Stimulated activated CD4-positive, alpha-beta T cell treated with anti-CD3 and anti-CD28 coated beads, TNF-alpha, amount 100 ng/mL, for 48 hours (primary cell): Measurements from ENCODE around the gene TCEA2.

Experiments used
- DNase-seq, 3 donors: peaks; one replicate each; pipeline ENCODE4 v3.0.0-alpha.2; 2020; ENCODE audit warnings: low read depth in 3 of 3

TCEA2 gene

GRCh38 chr20:64035933-64036345, 27.1 kb upstream of the TCEA2 start, which contains the start of gene C20orf204:
C20orf204 (plus strand) TSS chr20:64036182; CDS start chr20:64036324, 142 bp downstream.
- DNase-seq = no peak

GRCh38 chr20:64036346-64037198, 26.4 kb upstream of the TCEA2 start:
- no peak for DNase-seq

- DNase-seq = no peak
These were observed 25.9 kb upstream of the TCEA2 start for GRCh38 chr20:64037199-64037497.

GRCh38 chr20:64037498-64038213, 25.3 kb upstream of the TCEA2 start:
- no peak for DNase-seq

- DNase-seq = no peak
These were observed 24.8 kb upstream of the TCEA2 start for GRCh38 chr20:64038224-64038564.

DNA sequence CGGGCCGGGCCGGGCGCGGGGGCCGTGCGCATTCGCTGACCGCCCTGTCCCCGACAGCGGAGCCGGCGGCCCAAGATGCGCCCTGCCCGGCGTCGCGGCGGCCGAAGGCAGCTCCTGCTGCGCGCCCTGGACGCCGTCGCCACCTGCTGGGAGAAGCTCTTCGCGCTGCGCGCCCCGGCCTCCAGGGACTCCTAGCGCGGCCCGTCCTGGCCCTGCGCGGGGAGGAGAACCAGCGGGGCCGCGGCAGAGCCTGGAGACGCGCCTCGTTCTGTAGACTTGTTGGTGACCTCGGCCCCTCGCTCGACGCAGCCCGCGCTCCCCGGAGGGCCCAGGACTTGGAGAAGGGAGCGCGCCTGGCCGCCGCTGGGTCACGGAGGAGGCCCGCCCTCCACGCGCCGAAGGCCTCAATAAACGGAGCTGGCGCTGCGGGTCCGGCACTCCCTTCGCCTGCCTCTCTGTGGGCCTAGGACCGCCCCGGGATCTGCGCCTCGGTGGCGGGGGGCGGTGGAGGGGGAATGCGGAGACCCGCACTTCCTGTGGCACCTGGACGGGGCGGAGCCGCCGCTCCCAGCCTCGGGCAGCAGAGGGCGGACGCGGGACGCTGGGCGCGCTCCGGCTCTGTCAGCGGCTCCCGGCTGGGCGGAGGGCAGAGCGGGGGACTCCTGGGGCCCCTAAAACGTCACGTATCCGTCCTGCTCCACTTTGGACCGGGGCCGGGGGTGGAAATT, 24.3 kb upstream of the TCEA2 start:
- DNase-seq = peak; percentile 52 to 78 (median 54)

DNA sequence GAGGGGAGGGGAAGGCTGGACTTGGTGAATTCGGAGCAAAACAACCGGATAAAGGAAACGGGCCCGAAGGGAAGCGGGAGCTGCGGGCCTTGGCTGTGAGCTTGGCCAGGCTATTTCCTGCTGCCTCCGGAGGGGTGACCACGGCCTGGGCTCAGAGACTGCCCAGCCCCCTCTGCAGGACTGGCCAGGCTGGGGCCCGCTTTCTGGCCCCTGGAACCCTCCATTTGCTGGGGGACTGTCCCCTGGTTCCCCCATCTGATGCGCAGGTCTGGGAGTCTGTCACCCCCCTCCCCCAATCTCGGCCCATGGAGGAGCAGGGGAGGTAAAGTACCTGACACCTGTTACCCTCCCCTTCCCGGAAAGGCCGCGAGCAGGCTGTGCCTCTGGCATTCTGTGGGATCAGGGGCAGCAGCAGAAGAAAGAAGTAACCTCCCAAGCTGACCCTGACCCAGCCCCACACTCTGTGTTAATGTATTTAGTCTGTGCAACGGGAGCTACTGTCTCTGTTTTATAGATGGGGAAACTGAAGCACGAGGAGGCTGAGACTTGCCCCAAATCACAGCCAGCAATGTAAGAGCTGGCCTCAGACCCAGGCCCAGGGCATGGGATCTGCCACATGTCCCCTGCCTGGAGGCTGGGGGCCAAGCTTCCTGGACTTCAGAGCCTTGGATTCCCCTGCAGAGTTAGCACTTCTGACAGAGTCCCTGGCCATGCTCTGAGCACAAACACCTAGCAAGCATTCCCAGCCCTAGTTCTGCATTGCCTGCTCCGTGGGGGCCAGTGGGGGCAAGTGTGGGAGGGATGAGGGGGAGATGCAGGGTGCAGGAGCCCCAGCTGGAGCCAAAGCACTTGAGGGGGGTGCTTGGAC, 23.5 kb upstream of the TCEA2 start:
- no peak for DNase-seq

DNA sequence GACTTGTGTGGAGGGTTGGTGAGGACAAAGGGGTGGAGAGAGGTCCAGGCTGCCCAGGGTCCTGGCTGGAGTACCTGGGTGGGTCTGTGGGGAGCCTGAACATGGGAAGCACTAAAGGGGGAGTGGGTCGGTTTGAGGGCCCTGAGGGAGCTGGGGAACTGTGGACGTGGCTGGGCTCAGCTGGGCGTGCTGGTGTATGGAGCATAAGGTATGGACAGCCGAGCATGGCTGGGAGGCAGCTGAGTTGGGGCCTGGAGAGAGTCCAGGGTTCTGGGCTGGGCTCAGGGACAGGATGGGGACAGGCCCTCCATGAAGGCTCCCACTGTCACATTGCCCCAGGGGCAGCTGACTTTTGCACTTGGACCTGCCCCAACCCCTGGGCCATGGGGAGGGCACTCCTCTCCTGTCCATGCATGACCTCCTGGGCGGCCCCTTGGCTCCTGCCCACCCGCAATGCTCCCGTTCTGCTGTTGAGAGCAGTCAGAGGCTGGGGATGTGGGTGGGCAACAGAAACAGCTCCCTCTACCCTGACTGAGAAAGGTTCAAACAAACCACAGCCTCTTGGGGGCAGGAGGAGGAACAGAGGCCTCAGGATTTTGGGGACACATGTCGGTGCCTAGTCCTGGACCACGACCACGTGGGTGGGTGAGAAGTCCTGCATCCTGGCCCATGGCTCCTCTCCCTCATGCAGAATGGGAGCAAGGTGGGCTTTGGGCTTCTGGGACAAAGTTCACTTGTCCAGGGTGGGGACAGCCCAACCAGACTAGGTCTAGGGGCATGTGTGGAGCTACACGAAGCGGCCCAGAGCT, 22.6 kb upstream of the TCEA2 start:
- DNase-seq = no peak

DNA sequence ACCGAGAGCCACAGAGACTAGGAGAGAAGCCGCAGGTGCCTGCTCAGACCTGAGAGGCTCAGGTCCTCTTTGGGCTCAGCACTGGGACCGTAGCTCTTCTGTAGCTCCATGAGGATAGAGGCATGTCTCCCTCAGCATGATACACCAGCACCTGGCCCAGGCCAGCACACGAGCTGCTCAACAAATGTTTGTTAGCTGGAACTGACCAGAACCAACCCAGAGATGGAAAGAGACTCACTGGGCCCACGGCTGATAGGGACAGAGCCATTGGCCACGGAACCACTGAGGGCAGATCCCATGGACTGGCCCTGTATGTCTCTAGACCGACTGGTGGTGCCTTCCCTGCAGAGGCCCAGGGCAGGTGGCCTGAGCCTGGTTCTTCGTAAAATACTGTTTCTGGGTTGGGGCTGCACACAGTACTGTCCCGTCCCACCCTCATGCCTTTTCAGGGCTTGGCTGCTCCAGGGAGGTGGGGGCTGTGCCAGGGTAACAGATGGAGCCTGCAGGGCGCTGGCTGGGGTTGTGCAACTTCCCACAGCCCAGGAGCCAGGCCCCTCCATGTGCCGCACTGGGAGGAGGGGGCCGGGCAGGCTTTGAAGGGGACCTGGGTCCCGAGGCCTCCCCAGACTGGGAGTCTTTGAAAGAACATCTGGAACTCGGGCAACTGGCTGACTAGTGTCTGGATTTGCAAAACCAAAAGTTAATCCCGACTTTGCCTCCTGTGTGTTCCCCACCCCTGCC, 21.8 kb upstream of the TCEA2 start:
- no peak for DNase-seq

GRCh38 chr20:64041781-64042053, 21.3 kb upstream of the TCEA2 start:
- no peak for DNase-seq

DNA sequence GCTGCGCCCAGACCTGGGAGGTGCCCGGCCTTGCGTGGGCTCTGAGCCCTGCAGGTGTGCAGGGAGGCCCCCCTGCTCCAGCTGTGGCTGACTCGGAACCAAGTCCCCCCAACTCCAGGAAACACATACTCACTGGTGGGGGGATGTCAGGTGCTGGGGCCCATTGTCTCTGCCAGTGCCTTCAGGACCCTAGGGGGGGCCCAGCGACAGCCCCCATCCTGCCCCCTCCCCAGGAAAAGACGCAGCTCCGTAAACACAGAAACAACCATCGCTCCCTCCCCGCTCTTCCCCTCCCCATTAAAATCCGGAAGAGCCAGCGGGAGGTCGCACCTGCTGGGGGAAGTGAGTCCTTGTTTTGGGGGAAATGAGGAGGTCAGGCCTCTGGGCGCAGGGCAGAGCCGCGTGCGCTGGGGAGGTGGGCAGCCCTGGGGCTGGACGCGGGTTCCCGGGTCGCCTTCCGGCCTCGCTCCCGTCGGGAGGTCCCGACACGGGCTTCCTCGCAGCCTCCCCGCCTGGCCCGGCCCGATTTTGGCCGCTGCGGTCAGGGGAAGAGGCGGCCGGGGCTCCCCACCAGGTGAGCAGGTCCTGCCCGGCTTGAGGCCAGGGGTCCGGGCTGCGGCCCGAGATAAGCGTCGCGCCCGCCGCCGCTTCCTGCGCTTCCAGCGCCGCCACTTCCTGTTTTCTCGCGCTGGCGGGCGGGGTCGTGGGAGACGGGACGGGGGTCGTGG, 20.8 kb upstream of the TCEA2 start:
- no peak for DNase-seq

DNA sequence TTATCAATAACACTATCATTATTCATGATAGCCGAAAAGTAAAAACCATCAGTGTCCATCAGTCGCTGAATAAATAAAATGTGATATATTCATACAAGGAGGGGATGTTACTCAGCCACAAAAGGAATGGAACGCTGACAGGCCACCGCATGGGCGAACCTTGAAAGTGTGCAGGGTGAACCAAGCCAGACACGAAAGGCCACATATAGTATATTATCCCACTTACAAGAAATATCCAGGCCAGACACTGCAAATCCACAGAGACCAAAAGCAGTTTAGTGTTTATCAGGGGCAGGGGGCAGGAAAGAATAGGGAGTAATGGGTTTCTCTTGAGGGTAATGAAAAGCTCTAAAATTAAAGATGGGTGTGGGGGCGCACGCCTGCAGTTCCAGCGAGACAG, 19.2 kb upstream of the TCEA2 start:
- DNase-seq = no peak

DNA sequence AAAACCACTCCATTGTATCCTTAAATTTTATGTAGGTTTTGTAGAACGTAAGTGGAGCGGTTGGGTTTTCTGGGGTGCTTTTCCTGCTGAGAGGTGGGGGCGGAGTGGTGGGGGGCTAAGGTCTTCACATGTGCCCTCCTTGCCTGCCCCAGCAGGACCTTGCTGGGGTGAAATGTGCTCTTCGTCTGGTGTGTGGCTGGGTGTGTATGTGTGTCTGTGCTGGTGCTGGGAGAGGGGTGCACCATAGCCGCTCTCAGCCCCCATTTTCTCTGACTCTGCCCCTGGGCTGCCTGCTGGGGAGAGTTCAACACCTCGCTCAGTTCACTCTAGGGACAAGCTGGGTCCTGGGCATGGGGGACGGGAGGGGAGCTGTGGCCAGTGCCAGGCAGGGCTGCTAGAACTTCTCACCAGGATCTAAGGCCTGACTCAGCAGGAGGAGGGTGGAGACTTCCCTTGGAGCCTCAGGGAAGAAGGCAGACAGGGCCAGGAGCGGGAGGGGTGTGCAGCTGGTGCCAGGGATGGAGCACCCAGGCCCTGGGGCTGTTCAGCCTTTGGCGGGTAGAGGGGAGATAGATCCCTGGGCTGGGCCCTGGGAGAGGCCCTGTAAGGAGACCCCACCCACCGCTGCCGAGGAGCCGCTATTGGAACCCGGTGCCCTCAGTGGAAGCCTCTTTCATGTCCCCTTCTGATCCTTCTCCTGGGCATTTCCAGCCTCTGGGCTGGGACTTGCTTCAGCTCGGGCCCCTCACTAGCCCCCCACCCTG, 18.3 kb upstream of the TCEA2 start:
- no peak for DNase-seq

DNA sequence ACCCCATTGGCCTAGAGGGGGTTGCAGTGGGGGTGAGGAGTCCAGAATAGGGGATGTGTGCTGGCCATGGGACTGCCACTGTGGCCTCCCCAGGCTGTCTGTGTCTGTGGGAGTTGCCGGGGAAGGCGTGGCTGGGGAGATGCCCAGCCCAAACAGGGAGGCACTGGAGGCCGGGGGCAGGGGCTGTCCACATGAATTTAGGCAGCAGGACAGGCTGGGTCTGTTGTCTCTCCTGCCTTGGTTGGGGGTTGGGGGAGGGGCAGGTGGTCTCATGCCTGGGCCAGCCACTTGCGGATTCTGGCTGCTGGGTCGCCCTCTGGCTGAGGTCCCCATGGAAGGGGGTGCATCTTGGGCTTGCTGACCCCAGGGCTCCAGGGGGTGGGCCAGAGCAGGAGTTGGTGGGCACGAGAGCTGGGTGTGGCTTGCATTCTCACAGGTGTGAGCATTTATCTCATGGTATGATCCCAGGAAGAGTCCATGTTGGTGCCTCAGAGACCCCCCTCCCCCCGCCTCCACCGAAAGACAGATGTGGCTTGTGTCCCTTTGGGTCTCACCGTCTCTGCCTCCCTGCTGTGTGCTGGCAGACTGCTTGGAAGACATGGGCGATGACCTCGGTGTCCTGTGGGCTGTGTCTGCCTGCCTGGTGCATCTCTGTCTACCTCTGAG, 17.5 kb upstream of the TCEA2 start:
- no peak for DNase-seq

DNA sequence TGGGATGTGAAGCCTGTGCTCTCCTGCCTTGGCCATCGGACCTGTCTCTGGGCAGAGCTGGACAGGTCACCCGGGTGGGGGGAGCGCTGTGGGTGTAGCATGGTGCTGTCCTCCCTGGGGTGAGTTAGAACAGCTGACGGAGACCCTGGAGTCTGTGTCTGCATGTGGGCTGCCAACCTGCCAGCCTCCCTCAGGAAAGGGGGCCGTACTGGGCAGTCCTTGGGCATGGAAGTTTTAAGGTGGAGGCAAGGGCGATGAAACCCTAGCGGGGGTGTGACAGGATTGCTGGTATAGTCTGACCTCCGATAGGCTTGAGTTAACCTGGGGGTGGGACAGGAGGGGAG, 16.0 kb upstream of the TCEA2 start:
- no peak for DNase-seq

GRCh38 chr20:64047968-64048401, 15.0 kb upstream of the TCEA2 start:
- DNase-seq = no peak

GRCh38 chr20:64048402-64049044, 14.5 kb upstream of the TCEA2 start:
- DNase-seq = no peak
